Stimulated activated CD4-positive, alpha-beta T cell treated with anti-CD3 and anti-CD28 coated beads, TNF-alpha, amount 100 ng/mL, for 48 hours (primary cell): ENCODE measurements around the gene CLEC2B.

Experiments
- DNase-seq, 3 donors: peaks; one replicate each; pipeline ENCODE4 v3.0.0-alpha.2; 2020; ENCODE audit warnings: low read depth in 3 of 3

Gene CLEC2B

DNA sequence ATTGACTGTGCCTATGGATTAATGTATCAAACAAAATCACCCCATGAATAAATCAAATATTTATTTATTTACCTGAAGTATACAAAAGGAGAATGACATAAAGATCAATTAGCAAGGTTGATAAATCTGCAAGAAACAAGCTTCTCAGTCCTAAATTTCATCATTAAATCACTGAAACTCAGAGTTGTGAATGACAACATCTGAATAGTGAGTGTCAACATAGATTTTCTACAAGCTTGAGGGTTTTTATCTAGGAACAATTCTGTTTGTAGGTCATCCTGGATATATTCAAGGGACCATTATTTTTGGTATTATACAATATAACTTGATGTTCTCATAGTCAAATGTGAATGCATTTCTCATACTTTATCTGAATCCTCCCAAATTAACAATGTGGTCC, 59.3 kb downstream of the CLEC2B start:
- DNase-seq, result no peak

DNA sequence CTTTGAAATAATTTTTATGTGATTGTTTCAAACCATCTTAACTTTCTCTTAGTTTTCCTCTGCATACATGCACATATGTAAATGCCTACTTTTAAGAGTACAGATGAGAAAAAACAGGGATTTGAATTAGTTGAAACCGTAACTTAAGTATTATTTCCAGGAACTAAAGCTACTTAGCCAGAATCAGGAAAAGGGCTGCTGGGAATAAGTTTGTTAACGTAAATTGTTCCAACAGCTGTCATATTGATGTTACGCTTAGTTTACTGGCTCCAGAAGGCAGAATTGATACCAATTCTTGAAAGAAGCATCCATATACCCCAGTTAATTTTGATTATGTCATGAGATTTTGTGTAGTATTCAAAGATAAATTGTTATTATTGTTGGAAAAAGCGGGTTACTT, 59.8 kb downstream of the CLEC2B start:
- no peak for DNase-seq

DNA sequence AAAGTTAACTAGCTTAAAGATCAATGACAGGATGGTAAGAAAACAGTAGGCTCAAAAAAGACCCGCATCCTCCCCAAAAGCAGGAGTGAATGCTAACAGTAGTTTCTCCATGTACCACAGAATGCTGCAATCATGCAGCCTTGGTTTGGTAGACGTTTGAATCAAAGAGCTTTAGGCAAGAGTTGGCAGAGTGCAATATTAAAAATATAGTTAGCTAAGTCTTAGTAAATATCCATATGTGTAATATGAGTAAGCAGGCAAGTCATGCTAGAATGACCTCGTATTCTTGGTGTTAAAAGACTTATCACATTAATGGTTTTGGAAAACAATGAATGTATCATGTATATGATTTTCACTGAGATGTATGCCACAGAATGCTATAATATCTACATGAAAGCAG, 60.6 kb downstream of the CLEC2B start:
- DNase-seq, result no peak

DNA sequence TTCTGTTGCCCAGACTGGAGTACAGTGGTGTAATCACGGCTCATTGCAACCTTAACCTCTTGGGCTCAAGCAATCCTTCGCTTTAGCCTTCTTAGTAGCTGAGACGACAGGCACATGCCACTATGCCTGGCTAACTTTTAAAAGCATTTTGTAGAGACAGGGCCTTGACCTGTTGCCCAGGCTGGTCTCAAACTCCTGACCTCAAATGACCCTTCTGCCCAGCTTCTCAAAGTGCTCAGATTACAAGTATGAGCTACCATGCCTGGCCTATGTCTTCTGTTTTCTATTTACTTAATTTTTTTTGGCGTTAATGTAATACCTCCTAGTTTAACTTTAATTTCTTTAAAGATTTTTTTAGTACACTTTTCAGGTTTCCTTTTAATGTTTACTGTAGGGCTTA, 62.4 kb downstream of the CLEC2B start:
- no peak for DNase-seq

DNA sequence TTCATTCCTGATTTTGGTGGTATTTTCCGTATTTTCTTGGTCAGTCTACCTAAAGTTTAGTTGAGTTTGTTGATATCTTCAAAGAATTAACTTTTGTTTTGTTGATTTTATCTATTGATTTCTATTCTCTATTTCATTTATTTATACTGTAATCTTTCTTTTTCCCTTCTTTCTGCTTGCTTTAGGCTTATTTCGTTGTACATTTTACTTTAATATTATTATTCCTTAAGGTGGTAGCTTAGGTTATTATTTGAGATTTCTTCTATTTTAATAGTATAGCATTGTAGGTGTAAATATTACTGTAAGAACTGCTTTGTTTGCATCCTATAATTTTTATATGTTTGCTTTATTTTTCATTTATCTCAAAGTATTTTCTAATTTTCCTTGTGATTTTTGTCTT, 63.3 kb downstream of the CLEC2B start:
- DNase-seq, result no peak
